IPS DF 4.7 (cell line): ENCODE data around the gene MALAT1.

Source experiments
- DNase-seq: peaks from one replicate; pipeline ENCODE4 v3.0.0-alpha.2; 2013; ENCODE audit warnings: low spot score; ENCODE audit errors: extremely low read depth

MALAT1 gene

DNA sequence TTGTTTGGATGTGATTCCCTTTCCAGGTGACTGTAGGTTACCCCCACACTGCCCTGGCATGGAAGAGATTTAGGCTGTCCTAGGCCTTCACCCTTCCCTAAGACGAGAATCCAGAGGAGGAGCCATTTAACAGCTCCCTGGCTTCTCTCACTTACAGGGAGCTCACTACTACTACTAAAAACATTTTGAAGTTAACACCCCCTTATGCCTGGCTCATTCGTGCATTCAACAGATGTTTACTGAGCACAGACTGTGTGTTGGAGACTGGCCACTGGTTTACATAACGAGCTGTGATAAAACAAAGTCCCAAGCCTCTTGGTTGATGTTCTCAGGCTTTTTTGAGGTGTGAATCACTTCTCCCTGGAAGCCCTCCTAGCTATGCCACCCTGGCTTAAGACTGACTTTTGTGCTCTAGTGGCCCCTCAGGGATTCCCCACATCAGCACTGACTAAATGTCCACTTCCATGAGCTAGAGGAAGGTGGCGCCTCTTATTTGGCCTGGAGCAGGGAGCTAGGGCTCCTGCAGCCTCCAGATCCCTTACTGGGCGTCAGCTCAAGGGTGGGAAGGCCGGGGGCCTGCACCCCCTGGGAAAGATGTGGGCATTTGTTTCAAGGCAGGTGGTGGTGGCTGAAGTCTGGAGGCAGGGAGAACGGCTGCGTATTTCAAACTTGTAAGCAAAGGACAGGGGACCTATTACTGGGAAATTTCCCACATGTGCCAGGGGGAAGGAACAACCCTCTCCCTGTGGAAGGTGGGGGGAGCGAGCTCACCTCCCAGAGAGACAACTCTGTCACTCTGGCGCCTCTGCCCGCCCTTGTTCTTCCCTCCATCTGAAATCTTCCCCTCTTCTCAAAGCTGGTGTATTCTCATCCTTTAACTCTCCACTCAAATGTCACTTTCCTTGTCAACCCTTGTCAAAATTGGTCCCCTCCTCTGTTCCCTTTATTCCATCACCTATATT is 19.4 kb upstream of the MALAT1 start:
- DNase-seq = no peak

DNA sequence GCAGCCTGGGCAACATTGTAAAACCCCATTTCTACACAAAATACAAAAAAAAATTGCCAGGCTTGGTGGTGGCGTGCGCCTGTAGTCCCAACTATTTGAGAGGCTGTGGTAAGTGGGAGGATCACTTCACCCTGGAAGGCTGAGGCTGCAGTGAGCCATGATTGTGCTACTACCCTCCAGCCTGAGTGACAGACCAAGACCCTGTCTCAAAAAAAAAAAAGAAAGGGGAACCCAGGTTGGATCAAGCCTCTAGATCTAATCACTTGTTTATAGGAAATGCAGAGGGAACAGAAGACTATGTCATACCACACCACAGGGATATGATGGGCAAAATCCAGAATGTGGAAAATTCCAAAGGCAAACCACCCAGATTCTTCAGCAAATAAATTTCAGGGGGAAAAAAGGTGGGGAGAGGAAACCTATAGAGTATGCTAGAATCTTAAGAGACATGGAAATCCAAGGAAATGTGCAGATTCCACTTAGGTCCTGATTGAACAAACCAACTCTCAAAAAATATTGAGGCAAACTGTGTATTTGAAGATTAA is 16.5 kb upstream of the MALAT1 start:
- no peak for DNase-seq

DNA sequence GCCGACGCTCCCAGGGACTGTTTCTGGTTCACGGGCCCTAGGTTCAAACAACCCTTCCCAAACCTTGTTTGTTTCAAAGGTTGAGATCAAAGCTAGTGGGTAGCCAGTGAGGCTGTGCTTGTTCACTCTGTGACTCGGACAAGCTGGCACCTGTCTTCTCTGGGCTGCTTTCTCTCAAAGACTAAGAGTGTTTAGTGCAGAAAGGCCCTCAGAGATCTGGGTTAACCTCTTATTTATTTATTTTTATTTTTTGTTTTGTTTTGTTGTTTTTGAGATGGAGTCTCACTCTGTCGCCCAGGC is 13.0 kb upstream of the MALAT1 start:
- no peak for DNase-seq

DNA sequence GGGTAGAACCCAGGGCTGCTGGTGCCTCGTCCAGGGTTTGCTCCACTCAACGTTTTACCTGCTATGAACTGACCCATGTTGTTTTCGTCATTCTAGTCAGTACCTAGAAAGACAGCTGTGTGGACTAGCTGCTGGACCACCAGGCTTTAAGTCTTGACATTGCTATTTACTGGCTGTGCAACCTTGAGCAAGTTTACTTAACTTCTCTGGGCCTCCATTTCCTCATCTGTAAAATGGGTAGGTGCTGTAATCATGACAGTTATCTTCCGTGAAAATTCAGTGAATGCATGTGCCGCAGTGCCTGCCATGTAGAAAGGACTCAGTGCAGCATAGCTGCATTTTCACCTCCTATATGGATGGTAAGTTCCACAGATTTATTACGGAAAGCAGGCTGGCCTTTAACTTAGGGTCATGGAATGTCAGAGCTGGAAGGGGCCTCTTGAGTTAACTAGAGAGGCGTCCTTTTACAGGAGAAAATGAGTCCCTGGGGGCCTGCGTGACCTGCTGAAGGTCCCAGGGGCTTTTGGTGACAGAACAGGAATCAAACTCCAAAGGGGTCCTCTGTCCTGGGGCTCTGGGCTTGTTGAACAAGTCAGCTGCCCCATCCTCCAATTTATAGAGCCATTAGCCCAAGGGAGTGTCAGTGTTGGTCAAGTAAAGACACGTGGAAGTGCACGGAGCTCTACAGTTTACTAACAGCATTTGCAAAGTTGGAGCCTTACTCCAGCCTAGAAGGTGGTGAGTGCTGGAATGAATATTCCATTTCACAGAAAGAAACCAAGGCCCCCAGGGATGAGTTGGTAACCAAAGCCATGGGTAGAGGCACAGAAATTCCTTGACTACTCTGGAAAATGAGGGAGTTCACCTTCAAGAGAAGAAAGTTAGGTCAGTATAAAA is 12.0 kb upstream of the MALAT1 start:
- no peak for DNase-seq

DNA sequence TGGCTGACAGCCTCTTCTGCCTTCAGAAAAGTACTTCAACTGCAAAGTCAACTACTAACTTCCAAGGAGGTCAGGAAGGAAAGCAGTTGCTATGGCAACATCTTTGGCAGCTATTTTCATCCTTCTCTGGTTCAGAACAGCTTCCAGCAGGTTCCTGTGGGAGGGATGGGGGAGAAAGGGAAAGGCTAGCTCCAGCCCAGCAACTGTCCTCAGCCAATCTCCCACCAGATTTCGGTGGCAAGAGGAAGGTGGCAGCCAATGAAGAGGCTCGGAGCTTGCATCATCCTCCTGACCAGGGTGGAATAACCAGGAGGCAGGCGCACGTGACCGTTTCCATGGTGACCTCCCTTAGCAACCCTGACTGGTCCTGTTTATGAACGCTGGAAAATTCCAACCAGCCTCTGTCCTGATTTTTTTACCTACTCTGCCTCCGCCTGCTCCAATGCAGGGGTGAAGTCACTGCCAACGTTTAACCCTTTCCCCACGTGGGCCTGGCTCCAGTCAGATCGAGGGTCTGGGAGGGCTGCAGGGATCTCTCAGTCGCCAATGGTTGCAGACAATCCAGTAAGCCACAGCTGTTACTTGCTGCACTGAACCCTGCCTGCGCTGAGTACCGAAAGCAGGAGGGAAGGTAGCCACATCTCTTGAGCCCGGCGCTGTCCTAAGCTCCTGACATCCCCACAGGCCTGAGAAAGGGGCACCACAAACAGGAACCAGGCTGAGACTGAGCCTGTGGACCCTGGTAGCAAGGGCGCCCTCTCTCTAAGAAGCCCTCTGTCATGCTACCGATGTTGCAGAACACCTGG is 11.2 kb upstream of the MALAT1 start:
- DNase-seq = peak; percentile 99

DNA sequence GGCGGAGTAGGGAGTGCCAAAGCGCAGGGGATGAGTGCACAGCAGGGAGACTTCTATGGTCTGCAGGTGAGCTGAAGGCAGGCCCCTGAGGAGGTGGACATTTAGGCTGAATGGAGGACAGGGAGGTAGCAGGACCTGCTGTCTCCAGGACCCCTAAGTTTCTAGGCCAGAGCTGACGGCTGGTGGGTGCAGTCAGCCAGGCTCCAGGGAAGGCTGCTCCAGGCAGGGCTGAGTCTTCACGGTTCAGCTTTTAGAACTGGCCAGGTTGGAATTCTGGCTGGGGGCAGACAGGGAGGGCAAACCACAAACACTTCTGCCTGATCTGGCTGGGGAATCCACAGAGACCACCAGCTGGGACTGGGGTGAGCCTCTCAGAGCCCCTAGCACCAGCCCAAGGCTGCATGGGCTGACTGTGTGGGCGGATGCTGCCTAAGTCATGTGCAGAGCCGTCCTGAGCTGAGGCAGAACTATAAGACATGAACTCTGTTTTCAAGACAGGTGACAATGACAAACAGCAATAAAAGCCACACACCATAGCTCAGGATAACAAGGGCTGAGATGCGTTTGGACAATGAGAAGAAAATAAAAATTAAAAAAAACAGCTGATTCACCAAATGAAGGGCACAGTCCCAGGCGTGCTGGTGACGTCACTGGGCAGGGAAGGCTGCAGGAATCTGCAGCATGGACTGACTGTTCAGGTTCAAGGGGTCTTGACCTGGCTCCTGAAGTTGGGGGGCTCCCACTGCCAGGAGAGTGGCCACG is 10.4 kb upstream of the MALAT1 start:
- no peak for DNase-seq

GRCh38 chr11:65489035-65489705 is 9.7 kb upstream of the MALAT1 start:
- DNase-seq = no peak

- no peak for DNase-seq
These were observed 9.0 kb upstream of the MALAT1 start for GRCh38 chr11:65489706-65490320.

DNA sequence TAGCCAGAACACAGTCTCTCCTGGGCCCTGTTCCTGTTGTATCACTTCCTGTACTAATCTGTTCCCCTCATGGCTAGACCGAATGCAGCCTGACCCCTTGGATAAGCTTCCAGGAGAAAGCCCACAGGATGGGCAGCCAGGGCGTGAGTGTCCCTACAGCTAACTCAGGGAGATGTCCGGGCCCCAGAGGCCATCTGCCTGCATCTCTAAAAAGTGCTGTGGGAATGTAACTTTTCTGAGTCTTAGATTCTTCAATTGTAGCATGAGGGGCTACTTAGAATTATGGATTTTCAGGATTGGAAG is 7.7 kb upstream of the MALAT1 start:
- DNase-seq = no peak

DNA sequence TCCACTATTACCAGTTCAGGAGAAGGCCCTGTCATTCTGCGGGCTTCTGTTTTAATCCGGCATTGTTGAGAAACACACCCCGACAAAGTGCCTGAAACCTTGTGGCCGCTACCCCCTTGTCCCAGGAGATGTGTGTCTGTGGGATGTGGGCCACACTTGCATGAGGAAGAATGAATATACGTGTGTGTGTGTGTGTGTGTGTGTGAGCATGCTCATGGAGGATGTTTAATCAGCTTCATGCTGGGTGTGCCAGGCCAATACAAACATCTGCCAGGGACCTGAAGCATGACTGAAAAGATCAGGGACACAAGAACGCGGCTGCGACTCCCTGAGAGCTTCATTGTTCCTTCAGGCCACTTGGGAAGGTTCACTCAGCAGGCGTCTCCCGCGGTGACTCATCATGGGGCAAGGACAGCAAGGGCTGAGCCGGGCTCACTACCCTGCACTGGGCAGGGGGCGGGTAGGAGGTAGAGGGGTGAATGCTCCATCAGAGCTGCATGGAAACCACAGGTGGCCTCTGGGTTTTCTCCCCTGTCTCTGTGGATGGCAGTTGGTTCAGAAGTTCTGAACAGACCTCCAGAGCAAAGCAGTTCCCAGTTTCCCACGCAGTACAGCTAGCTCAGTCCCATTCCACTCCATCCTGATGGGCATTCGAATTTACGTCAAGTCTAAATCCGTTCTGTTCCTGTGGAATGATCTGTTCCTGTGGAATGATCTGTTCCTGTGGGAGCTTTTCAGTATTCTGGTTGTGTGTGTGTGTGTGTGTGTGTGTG is 7.0 kb upstream of the MALAT1 start:
- DNase-seq = no peak

GRCh38 chr11:65492387-65492636 is 6.5 kb upstream of the MALAT1 start:
- no peak for DNase-seq

- no peak for DNase-seq
These were observed 6.0 kb upstream of the MALAT1 start for GRCh38 chr11:65492637-65493366.

DNA sequence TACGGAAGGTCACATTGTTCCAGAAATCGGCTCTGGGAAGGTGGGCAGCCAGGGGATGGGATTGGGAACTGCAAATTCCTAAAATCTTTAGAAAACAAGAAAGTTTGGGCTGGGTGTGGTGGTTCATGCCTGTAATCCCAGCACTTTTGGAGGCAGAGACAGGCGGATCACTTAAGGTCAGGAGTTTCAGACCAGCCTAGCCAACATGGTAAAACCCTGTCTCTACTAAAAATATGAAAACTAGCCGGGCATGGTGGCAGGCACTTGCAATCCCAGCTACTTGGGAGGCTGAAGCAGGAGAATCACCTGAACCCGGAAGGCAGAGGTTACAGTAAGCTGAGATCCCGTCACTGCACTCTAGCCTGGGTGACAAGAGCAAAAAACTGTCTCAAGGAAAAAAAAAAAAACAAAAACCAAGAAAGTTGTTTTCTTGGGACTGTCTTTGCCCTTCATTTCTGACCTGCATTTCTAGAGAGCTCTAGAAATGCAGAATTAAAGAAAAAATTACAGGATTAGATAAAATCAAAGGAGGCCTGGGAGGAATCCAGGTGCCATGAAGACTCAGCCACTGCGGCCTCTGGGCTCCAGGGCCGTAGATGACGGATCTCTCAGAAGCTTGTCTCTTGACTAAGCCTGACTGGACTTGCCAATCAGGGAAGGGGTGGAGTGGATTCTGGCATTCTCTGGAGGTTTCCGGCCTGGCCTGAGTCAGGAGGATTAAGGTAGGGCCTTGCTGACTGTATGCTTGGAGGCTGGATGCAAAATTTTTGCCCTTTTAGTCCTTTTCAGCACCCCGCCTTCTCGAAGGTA is 5.3 kb upstream of the MALAT1 start:
- DNase-seq = no peak

- DNase-seq = no peak
These were observed 2.3 kb upstream of the MALAT1 start for GRCh38 chr11:65496304-65497140.

- no peak for DNase-seq
These were observed 1.5 kb upstream of the MALAT1 start for GRCh38 chr11:65497141-65498041.
